Choroid plexus epithelial cell (primary cell): ENCODE data around the gene RAI1.
"Not testable (repeated sequence)": the region's sequence is repeated elsewhere in the genome, so short reads cannot be mapped to it uniquely, and the experiment has no call there.

Experiments
- DNase-seq: peaks from one replicate; pipeline ENCODE4 v3.0.0-alpha.2; 2010; ENCODE audit warnings: low read depth
- H3K4me3 ChIP-seq: 2 replicates; pipeline ENCODE4 v1.5.1; 2011; ENCODE audit warnings: low read depth, mild to moderate bottlenecking, control low read depth, low read length, moderate library complexity
- CTCF ChIP-seq: conservative IDR thresholded peaks from 2 replicates; pipeline ENCODE4 v1.5.1; 2011; ENCODE audit warnings: low read depth, mild to moderate bottlenecking, control low read depth, inconsistent platforms, low read length, moderate library complexity

RAI1 gene

GRCh38 chr17:17806035-17806434 is 124.8 kb downstream of the RAI1 start:
- DNase-seq: no peak
- no peak for TF ChIP-seq CTCF
- no peak overlapping the region for H3K4me3 ChIP-seq

- no peak for DNase-seq
- no peak for TF ChIP-seq CTCF
- H3K4me3 ChIP-seq: no peak overlapping the region
These were observed 125.5 kb downstream of the RAI1 start for GRCh38 chr17:17806611-17807274.

GRCh38 chr17:17807440-17807839 is 126.2 kb downstream of the RAI1 start:
- no peak overlapping the region for H3K4me3 ChIP-seq
- TF ChIP-seq CTCF: no peak

GRCh38 chr17:17808200-17808599 is 126.9 kb downstream of the RAI1 start:
- not testable (repeated sequence) for DNase-seq, H3K4me3 ChIP-seq

More at GRCh38 chr17:17807440-17807839, 126.2 kb downstream of the RAI1 start:
- no peak for DNase-seq

- no peak overlapping the region for H3K4me3 ChIP-seq
- DNase-seq: no peak
- no peak for TF ChIP-seq CTCF
These were observed 127.6 kb downstream of the RAI1 start for GRCh38 chr17:17808706-17809432.

GRCh38 chr17:17809531-17810083 is 128.3 kb downstream of the RAI1 start:
- TF ChIP-seq CTCF: no peak
- peak overlapping the region; percentile 37 for H3K4me3 ChIP-seq
- DNase-seq: no peak

- peak; percentile 80 for DNase-seq
- TF ChIP-seq CTCF: no peak
- H3K4me3 ChIP-seq: peak overlapping the region; percentile 37
These were observed 129.0 kb downstream of the RAI1 start for GRCh38 chr17:17810084-17810894.
